HG02642 (cell line): ENCODE measurements around the gene PRKAG2.
A peak's percentile ranks its signal among the peaks of the same experiment; 100 is the strongest.
"Not testable (repeated sequence)": the region's sequence is repeated elsewhere in the genome, so short reads cannot be mapped to it uniquely, and the experiment has no call there.

Source experiments
- ATAC-seq: cut with Tn5 transposase; IDR thresholded peaks from one replicate; pipeline ENCODE4 v1.9.1; 2021; ENCODE audit warnings: mild to moderate bottlenecking; ENCODE audit not compliant: unreplicated experiment, poor library complexity

PRKAG2 gene

DNA sequence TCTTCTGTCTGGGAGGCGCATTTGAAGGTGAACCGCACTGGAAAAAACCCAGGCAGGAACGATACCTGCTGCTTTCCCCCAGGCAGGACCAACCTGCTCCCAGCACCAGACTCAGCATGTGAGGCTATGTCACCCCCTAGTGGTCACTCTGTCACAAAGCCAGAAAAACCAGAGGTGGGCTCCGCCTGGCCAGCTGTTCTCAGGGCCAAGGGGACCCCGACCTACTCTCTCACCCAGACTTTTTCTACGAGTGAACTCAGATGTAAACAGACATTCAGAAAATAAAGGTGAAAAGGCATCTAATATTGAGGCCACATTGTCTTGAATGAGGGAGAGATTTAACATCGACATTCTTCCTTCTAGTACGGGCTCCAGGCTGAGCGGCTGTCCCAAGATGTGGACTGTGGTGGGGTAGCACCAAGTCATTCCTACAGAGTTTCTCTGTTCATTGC is 117.3 kb downstream of the PRKAG2 start:
- ATAC-seq = peak; percentile 61

DNA sequence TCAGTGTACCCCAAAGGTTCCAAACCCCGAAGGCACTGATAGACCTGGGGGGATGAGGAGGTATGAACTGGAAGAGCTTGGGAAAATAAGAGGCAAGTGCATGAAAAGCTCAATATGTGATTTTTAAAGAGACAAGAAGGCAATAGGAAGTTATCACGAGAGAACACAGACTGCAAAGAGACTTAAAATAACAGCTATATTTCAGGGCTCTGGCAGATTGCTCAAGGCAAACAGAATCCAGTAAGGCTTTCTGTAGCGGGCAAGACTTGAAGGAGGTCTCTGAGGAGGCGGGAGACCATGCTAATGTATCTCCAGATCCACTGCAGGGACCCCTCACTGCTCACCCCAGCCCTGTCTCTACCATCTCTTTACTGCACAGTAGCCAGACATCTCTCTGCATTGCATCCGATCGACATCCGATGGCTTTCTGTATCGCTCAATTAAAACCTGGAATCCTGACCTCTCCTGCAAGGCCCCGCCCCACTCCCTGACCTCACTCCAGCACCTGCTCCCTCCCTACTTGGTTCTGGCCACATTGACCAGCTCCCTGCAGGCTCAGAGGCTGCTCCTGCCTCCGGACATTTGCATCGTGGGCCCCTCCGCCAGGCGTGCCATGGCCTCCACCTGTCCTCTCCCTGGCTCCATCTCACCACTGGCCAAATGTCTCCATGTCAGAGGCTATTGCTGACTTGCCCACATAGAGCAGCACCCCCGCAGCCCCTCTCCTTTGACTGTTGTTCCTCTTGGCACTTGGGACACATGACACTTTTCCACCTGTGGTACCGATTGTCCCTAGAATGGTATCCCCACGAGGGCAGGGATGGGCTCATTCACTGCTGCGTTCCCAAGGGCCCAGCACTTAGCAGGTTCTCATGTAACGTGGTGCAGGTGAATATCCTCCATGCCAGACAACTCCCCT is 118.0 kb downstream of the PRKAG2 start:
- peak; percentile 4 for ATAC-seq

DNA sequence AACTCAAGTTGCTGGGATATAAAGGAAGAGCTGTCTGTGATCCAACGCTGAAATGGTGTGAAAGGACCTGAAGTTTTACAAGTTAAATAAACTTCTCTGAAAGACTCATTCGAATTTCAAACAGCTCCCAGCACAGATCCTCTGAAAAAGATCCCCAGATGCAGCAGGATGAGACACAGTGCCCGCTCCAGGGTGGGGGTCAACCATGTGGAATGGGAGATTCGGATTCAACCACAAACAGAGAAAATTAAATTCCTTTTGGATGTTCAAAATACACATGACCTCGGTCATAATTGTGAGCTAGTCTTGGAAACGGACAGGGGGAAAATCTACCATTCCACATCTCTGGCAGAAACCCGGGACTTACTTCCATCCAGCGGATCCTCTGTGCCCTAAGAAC is 119.6 kb downstream of the PRKAG2 start:
- ATAC-seq = no peak

DNA sequence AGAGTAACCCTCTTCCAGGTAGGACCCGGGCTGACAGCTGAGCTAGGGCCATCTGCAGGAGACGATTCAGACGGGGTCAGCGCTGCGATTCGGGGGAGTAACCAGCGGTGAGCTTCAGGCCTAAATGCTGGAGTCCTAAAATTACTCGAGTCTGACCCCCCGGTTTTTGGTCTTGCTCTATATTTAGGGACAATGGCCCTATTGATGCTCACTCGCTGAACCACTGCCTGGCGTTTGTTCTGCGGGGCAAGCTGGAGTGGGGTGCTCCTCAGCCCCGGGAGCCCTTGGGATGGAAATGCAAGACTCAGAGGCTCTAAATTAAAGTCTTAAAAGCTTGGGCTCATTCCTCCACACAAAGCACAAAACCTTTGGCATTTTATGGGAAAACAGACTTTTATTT is 120.0 kb downstream of the PRKAG2 start:
- ATAC-seq = no peak

DNA sequence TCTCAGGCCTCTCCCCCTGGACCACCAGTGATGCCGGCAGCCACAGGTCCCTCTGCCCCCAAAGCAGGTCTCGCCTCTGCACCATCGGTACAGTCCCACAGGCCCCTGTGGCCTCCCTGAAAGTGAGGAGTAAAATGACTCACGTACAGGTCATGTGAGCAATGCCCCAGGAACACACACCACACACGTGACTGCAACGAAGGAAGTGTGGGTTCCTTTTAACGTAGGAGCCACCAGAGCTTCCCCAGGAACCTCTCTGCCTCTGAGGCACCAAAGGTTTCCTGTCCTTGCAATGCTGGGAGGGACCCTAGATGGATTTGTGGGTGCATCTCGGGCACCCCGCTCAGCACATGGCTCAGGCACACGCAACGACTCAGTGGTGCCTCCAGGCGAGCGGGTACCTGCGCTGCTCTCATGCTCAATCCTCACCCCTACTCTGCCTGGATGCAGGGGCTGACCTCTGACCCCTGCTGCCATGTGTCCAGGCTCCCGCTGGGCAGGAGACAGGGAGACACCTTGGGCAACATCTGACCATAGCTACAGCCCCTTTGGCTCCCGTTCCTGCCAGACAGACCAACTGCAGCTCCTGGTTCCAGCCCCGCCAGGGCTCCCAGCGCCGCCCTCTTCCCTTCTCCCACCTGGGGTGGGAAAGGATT is 120.7 kb downstream of the PRKAG2 start:
- ATAC-seq = no peak

DNA sequence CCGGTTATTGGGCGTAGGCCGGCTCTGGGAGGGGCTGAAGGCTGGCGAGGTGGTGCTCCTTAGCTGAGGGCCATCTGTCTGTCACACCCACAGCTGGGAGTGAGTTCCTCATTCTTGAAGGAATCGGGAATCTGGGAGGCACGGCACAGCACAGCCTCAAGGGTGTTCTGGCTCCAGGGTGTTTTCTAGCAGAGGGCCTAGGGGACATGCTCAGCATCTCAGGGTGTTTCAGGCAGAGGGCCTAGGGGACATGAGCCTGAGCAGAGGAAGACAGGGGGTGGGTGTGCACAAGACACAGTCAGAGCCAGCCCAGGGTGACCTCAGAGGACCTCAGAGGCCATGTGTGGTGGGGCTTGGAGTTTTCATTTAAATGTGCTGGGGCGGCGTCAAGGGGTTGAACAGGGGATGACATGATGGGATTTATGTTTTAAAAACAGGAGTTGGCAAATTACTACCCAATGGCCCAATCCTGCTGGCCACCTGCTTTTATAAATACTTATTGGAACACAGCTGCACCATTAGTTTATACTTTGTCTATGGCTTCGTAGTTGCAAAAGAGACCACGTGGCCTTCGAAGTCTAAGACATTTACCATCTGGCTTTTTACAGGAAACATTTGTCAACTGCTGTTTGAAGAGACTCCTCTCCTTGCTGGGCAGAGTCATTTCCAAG is 121.6 kb downstream of the PRKAG2 start:
- ATAC-seq = no peak

DNA sequence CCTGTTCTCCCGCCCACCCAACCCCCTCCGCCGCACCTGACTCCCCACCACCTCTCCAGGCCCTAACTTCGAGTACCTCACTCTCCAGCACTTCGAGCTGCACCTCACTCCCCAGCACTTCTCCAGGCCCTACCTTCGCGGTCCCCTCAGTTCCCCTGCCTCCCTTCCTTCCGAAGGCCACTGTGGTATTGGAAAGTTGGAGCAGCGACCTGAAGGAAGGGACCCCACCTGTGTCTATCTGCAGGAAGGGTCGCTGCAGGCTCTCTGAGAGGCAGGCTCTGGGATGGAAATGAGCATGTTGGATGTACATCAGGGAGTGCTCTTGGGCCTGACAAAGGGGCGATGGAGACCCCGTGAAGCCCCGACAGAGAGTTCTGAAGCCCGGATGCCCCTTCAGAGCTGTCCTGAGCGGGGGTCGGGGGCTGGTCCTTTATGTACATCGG is 122.2 kb downstream of the PRKAG2 start:
- ATAC-seq = no peak

DNA sequence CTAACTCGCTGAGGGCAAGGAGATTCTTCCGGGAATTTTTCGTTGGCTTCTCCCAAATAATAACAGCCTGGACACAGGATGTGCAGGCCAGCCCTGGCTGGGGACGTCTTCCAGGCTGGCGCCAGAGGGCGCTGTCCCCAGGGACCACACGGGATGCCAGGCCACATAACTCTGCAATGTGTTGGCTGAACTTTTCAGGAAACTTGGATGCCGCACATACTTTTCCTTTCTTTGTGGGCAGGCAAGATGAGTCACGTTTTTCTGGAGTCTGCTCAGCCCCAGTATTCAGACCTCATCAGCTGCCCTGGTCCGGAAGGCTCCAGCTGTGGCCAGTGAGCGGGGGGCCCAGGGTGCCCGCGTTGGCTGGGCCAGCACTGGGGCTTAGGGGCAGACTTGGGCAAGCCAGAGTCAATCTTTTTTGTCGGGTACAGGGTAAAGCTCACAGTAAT is 122.7 kb downstream of the PRKAG2 start:
- no peak for ATAC-seq

DNA sequence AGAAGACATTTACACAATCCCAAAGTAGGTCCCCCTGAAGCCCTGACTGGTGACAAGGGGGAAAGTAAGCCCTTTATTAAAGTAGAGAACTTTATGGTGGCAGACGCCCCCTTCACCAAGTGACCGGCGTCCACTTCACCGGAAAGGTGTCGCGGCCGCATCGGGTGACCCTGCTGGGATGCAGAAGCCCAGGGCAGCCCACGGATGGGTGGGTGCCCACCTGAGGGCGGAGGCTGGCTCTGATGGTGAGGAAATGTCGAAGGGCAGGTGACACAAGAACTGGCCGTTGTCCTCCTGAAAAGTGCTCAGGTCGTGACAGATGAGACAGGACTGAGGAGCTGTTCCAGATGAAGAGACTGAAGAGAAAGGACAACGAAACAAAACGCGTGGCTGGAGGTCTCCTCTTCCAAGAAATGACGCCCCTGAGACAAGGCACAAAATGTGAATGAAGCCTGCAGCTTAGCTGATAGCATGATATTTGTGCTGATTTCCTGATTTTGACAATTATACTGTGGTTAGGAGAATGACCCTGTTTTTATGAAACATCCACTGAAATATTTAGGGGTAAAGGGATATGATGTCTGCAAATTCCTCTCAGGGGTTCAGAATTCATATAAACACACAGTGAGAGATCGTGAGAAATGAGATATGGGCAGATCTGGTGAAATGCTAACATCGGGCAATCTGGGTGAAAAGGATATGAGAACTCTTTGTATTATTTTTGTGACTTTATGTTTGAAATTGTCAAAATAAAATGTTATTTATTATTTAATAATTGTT is 123.9 kb downstream of the PRKAG2 start:
- ATAC-seq = no peak

DNA sequence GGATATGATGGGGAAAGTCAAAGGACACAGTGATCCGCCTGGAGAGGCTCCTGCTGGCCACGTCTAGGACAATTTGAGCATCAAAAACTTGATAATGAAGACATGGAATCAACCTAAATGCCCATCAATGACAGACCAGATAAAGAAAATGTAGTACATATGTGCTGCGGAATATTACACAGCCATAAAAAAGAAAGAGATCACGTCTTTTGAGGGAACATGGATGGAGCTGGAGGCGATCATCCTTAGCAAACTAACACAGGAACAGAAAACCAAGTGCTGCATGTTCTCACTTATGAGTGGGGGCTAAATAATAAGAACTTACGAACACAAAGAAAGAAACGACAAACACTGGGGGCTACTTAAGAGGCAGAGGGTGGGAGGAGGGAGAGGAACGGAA is 124.9 kb downstream of the PRKAG2 start:
- ATAC-seq = no peak

DNA sequence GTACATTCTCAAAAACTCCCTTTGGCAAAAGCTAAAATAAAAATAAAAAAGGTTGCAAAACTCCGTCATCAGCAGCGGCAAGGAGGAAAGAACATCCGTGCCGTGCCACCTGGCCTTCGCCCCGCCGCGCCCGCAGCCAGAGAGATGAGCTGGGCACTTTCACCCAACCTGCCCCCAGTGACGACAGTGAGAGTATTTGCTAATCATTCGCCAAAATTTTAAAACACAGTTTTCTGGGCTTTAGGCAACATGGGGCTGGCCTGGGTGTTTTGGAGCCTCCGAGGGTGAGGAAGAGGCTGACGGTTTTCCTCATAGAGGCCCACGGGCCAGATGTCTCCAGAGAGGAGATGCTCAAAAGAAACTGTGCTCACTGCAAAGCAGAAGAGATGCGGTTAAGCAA is 128.2 kb downstream of the PRKAG2 start:
- no peak for ATAC-seq

DNA sequence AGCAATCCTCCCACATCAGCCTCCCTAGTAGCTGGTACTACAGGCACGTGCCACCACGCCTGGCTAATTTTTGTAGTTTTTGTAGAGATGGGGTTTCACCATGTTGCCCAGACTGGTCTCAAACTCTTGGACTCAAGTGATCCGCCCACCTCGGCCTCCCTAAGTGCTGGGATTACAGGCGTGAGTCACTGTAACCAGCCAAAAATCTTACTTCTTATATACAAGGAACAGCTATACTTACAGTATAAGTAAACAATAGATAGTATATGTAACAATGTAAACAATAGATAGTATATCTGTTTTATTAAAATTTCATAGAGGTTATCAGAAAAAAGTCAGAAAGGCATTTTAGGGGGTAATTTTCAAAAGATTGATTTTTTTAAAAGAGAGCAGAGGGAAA is 128.9 kb downstream of the PRKAG2 start:
- not testable (repeated sequence) for ATAC-seq

DNA sequence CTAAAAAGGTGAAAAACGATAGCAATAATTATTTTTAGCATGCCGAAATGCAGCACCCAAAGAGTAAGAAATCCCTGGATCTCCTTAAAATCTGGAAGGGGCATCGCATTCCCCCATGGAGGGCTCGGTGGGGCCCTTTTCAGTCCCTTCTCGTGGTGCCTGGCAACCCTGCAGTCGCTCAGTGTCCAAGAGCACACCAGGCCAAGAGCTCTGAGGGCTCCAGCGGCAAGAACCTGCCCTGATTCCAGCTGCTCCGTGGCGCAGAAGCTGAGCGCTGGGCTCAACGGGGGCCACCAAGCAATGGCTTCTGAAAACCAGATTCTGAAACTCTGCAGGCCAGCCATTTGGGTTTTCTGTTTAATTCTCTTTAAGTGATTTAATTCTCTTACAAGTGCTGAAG is 131.2 kb downstream of the PRKAG2 start:
- no peak for ATAC-seq

DNA sequence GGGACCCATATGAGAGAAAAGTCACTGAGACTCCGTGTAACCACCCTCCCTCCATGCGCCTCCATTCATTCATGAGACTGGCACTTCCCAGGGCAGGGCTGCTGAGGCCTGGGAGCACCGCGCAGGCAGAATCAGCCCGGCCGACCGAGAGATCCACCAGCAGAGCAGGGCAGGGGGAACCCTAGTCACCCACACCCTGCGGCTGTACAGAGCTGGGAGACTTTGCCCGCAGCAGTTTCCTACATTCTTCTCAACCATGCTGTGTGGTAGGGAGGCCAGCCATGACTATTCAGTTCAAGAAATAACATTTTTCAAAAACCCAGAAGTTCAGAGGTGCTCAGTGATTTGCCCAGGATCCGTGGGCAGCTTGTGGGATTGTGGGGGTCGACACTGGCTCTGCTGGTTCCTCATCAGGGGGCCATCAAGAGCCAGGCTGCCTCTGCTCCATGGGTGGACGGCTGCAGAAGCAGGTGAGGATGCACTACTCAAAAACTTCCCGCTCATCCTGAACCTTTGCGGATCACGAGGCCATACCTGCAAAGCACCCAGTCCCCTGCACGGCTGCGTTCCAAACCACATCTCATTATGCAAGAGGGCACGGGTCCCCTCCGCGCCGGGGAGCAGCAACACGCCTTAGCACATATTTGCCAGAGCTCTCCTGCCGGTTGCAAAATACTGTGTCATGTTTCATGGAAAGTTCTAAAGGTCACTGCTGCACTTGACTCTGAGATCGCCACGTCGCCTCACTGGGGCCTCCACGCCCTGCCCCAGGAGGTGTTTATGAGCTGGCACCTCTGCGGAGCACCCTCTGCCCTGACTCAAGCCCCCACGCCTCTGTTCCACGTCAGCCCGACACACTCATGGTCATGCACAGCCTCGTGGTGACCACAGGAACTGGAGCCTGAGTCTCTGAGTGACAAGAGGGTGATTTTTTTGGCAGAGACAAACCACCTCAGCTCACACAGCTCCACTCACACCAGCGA is 132.0 kb downstream of the PRKAG2 start:
- ATAC-seq = no peak

DNA sequence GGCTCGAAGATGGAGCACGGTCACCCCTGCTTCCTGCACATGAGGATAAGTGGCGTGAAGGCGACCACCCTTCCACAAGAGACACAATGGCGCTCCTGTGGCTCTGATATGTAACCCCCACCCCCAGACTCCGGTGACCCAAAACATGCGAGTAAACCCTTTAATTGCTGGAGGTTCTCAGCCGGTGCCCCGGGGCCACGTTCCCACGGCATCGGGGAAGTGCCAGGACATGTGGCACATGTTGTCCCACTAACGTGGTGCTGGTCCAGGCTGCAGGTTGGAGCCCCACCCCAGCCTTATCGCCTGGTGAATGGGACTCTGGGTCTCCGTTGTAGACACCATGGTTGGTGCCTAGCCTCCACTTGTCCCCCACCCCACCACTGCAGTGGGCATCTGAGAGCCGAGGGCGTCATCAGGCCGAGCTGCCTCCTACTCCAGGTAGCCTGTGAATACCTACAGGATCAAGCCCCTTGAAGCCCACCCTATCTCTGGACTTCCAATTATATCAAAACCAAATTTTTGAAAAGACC is 132.8 kb downstream of the PRKAG2 start:
- ATAC-seq = no peak

DNA sequence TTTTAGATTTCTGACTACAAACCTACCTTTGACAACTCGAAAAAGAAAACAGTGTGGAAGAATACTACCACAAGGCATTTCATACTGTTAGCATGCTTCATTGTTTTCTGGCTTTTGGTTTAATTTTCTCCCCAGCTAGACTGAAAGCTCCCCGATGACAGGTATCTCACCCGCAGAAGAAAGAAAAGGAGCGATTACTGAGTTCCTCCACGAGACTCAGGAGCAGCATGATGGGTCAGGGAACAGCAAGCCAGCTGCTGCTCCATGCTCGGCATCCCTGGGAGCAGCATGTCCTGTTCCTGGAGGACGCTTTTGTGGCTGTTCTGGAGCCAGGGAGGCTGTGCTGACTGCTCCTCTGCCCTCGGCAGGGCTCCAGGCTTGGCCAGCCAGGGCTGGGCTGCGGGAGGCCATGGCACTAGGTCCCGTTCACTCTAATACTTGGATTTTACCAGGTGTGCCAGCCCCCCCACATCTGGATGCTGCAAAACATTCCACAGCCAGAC is 133.4 kb downstream of the PRKAG2 start:
- no peak for ATAC-seq

DNA sequence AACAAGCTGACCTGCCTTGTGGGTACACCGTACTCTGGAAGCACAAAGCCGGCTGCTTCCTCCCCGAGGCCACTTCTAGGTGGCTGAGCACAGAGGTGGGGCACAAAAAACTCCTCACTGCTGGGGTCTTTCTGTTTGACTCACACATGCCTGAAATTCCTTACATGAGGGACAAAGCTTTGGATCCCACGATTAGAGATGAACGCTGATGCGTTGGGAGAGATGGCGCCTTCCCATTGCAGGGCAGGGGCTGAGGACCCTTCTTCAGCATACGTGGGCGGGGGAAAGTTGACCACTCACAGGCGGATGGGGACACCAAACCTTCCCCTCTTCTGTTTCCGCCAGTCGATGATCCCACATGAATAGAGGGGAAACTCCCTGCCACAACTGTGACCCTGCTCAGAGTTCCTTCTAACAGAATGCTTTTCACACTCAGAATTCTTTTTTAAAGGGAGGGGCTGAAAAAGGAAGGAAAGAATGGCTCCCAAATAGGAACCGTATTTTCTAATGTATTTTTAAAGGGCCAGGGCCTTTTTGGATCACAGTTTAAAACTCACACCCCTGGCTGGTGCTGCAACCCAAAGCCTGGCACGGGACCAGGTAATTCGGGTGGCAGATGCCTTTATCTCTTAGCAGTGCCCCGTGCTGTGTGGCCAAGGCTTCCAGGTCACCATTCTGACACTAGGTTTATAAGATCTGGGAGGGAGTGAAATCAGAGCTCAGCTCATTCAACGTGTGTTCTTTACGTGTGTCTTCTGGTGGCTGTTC is 134.0 kb downstream of the PRKAG2 start:
- no peak for ATAC-seq

DNA sequence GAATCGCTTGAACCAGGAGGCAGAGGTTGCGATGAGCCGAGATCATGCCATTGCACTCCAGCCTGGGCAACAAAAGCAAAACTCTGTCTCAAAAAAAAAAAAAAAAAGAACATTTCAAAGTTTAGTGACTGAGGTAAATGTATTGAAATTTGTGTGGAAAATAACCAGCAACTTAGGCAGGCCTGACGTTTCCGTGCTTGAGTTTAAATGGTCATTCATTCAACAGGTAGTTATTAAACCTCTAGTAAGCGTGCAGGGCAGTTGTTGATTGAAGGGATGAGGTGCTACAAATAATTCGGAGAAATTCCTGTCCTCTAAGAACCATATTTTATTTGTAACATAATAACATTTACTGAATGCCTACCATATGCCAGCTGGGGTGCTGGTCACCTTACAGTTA is 135.3 kb downstream of the PRKAG2 start:
- no peak for ATAC-seq
